Esophagus squamous epithelium (tissue), 5 donors: ENCODE results near the gene IFT25. TPM values are rescaled to one million over a fixed set of nuclear protein-coding genes. Genes with fewer than 3 reads are reported as not detected.

Experiments
- DNase-seq: peaks from one replicate; lab custom pipeline; 2025; lab: John Stamatoyannopoulos, UW
- H3K27ac ChIP-seq, 4 donors: fragments of 200-600 bp; sonication (generic); one replicate each; pipeline ENCODE4 v1.5.1; 2016 to 2019; ENCODE audit warnings: mild to moderate bottlenecking in 1 of 4
- H3K27me3 ChIP-seq, 4 donors: fragments of 200-600 bp; sonication (generic); 1 replicate in 3 of 4; 2 replicates in 1 of 4; pipeline versions ENCODE4 v1.5.1 to v1.6.0; 2017 to 2021; ENCODE audit warnings: antibody characterized with exemption in 1 of 4
- H3K36me3 ChIP-seq, 3 donors: fragments of 200-600 bp; sonication (generic); one replicate each; pipeline ENCODE4 v1.5.1; 2016 to 2019
- H3K4me1 ChIP-seq, 3 donors: fragments of 200-600 bp; sonication (generic); one replicate each; pipeline ENCODE4 v1.5.1; 2017 to 2019
- H3K4me3 ChIP-seq, 4 donors: fragments of 200-600 bp; sonication (generic); 1 replicate in 3 of 4; 2 replicates in 1 of 4; pipeline ENCODE4 v1.5.1; 2016 to 2019; ENCODE audit warnings: mild to moderate bottlenecking in 2 of 4, moderate library complexity in 1 of 4
- H3K9me3 ChIP-seq, 3 donors: fragments of 200-600 bp; sonication (generic); one replicate each; pipeline ENCODE4 v1.5.1; 2016 to 2019
- POLR2A ChIP-seq, 4 donors: fragments of 450-650 bp; IDR thresholded peaks; one replicate each; pipeline ENCODE4 v1.6.1; 2017; ENCODE audit warnings: antibody characterized with exemption in 4 of 4, mild to moderate bottlenecking in 4 of 4, moderate library complexity in 3 of 4
- WGBS, 2 donors: methylation state at CpG; one replicate each; pipeline ENCODE4 v1.1.5; 2018; 5-methylcytosine and 5-hydroxymethylcytosine counted together
- intact Hi-C: fragments of 100-400 bp; cut with DNase I; formaldehyde crosslinking; loops from one replicate; pipeline ENCODE4 v1.15.0; 2022
- total RNA-seq, 4 donors: library from RNA; depleted of rRNA; stranded (reverse); fragments of >200 nt; gene quantifications; one replicate each; pipeline ENCODE4 v1.1.0, GENCODE V29; 2016
- TF ChIP-seq, protein P1 (sequence below), 6 experiments: fragments of 450-650 bp in 4 of 6; fragments of 200-600 bp in 2 of 6; sonication (generic) in 2 of 6; IDR thresholded peaks; one replicate each; pipeline ENCODE4 v1.5.1; 2016 to 2019; ENCODE audit warnings: antibody characterized with exemption in 6 of 6, mild to moderate bottlenecking in 4 of 6, moderate library complexity in 4 of 6
- donor health status: DM: yes; HTN: yes; CAD: no.

Gene IFT25
- total RNA-seq, 4 donors from 2014 or later: 11.7 to 24.6 (median 17.1) TPM

DNA sequence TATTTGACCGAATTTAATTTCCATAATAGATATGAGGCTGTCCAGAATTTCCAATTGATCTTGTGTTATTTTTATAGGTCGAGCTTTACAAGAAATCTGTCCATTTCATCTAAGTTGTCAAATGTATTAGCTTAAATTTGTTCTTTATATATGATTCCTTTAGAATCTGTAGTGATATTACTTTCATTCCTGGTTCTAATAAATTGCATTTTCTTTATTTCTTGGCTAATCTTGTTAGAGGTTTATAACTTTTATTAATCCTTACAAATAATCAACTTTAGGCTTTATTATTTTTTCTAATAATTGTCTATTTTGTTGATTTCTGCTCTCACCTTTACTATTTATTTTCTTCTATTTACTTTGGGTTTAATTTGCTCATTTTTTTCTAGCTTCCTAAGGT, 14.0 kb downstream of the IFT25 start:
- H3K4me1 ChIP-seq: no peaks in the 10 kb centered on the region
- intact Hi-C loops: no loop called here
- no peaks in the 10 kb centered on the region for H3K27me3 ChIP-seq
- H3K4me3 ChIP-seq: no peak overlapping the region
- DNase-seq: no peak
- peaks cover 0 to 16% (median 0%) of the 10 kb centered on the region in 3 donors for H3K9me3 ChIP-seq
- peaks cover 0 to 72% (median 5%) of the 10 kb centered on the region in 3 donors for H3K36me3 ChIP-seq
- TF ChIP-seq, protein P1, sequence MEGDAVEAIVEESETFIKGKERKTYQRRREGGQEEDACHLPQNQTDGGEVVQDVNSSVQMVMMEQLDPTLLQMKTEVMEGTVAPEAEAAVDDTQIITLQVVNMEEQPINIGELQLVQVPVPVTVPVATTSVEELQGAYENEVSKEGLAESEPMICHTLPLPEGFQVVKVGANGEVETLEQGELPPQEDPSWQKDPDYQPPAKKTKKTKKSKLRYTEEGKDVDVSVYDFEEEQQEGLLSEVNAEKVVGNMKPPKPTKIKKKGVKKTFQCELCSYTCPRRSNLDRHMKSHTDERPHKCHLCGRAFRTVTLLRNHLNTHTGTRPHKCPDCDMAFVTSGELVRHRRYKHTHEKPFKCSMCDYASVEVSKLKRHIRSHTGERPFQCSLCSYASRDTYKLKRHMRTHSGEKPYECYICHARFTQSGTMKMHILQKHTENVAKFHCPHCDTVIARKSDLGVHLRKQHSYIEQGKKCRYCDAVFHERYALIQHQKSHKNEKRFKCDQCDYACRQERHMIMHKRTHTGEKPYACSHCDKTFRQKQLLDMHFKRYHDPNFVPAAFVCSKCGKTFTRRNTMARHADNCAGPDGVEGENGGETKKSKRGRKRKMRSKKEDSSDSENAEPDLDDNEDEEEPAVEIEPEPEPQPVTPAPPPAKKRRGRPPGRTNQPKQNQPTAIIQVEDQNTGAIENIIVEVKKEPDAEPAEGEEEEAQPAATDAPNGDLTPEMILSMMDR (IDR thresholded peaks at IDR 0.05): no peak
- TF ChIP-seq POLR2A (IDR thresholded peaks at IDR 0.05): no peak
- no peak overlapping the region for H3K27ac ChIP-seq
- WGBS, 2 donors: 94 to 100% methylated on average over 2 of the region's 2 CpGs

DNA sequence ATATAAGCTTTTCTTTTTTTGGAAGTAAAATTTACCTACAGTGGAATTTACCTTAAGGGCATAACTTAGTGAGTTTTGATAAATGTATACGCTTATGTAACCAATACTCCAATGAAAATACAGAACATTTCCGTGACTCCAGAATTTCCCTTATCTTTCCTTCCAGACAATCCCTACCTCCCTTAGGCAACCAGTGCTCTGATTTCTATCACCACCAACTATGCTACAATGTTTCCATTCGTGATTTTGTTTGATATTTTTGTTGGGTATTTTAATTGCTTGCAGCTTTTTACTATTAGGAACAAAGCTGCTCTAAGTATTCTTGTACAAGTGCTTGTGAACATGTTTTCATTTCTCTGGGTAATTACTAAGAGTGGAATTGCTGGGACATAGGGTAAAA, 14.6 kb downstream of the IFT25 start:
- no peak for DNase-seq
- Histone ChIP-seq H3K27ac (no peak overlapping the region), H3K36me3 (peaks cover 0 to 72% (median 5%) of the 10 kb centered on the region in 3 donors), H3K4me1 (no peaks in the 10 kb centered on the region), H3K4me3 (no peak overlapping the region), H3K9me3 (peaks cover 0 to 16% (median 0%) of the 10 kb centered on the region in 3 donors), H3K27me3 (no peaks in the 10 kb centered on the region)
- intact Hi-C loops: no loop called here
- TF ChIP-seq, protein P1 (IDR thresholded peaks at IDR 0.05): no peak
- TF ChIP-seq POLR2A (IDR thresholded peaks at IDR 0.05): no peak
- WGBS, 2 donors: 85 to 91% methylated on average over 3 of the region's 3 CpGs

DNA sequence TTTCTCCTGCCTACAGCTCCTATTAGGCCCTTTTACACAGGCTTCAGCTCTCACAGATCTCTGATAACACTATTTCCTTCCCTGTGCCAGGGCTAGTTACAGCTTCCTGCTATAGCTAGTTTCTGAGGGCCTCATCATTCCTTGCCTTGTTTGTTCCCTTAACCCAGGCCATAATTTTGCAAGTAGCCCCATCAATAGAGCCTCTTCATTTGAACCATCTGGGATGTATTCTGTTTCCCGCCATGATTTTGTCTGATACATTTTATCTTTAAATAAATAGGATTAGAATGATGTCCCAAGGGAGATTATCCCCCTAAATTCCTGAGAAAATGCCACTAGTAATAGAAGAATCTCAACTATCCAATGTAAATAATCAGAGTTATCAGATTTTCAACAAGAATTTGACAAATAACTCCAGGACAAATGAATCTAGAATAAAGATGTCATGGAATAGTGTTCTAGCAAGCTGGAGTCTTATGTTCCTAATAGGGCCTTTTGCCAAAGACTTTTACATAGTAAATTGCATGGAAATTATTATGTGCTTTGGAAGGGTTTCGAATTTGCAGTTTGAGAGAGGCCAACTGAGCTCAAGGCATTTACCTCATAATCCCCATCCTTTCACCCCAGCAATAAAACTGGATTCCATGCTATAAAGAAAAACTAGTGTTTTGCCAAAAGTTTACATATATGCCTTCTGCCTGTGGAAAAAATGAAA, 16.1 kb downstream of the IFT25 start:
- no peaks in the 10 kb centered on the region for H3K4me1 ChIP-seq
- no peak overlapping the region for H3K4me3 ChIP-seq
- no peaks in the 10 kb centered on the region for H3K27me3 ChIP-seq
- H3K9me3 ChIP-seq: peaks cover 0 to 10% (median 0%) of the 10 kb centered on the region in 3 donors
- intact Hi-C loops: no loop called here
- no peak for TF ChIP-seq POLR2A (IDR thresholded peaks at IDR 0.05)
- TF ChIP-seq, protein P1 (IDR thresholded peaks at IDR 0.05): no peak
- no peak overlapping the region for H3K27ac ChIP-seq
- no peak for DNase-seq
- peaks cover 0 to 71% (median 5%) of the 10 kb centered on the region in 3 donors for H3K36me3 ChIP-seq
- WGBS, 2 donors: 77 to 81% methylated on average over 2 of the region's 2 CpGs

DNA sequence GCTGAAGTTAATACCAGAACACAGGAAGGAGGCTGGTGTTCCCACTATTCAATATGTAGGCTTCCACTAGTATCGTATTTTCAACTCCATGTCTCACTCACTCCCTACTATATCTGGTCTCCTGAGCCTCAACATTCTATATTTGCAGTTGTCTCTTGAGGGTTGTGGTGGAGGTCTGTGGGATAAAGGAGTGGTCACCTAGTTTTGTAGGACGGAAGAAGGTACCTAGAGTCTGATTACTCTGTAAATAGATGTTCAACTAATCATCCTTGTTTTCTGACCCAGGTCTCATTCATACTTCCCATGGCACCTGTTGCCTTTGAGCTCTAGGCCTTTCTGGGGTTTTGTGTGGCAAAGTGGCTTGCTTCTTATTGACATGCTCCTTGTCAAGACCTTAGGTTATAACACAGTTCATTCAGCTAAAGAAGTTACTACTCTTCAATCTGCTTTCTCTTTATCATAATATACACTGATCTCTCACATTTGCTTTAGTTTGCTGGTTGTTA, 18.1 kb downstream of the IFT25 start:
- no peak overlapping the region for H3K27ac ChIP-seq
- WGBS, 2 donors: 91 to 98% methylated on average over 2 of the region's 2 CpGs
- H3K36me3 ChIP-seq: peaks cover 0 to 75% (median 5%) of the 10 kb centered on the region in 3 donors
- intact Hi-C loops: no loop called here
- no peaks in the 10 kb centered on the region for H3K4me1 ChIP-seq
- no peak for DNase-seq
- no peaks in the 10 kb centered on the region for H3K27me3 ChIP-seq
- TF ChIP-seq, protein P1 (IDR thresholded peaks at IDR 0.05): no peak
- TF ChIP-seq POLR2A (IDR thresholded peaks at IDR 0.05): no peak
- H3K4me3 ChIP-seq: no peak overlapping the region
- peaks cover 0 to 4% (median 0%) of the 10 kb centered on the region in 3 donors for H3K9me3 ChIP-seq

DNA sequence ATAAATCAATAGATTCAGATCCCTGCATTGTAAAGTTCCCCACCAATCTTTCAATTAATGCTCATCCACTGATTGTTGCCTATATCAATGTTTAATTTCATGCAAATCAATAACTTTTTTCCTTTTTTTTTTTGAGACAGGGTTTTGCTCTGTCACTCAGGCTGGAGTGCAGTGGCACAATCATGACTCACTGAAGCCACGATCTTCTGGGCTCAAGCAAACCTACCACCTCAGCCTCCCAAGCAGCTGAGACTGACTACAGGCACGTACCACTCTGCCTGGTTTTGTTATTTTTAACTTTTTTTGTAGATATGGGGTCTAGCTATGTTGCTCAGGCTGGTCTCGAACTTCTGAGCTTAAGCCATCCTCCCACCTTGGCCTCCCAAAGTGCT, 25.8 kb downstream of the IFT25 start:
- no peak for DNase-seq
- H3K27me3 ChIP-seq: no peaks in the 10 kb centered on the region
- H3K9me3 ChIP-seq: no peaks in the 10 kb centered on the region
- H3K4me3 ChIP-seq: no peak overlapping the region
- peaks cover 0 to 77% (median 12%) of the 10 kb centered on the region in 3 donors for H3K36me3 ChIP-seq
- 71 to 73% methylated on average over 3 of the region's 3 CpGs for WGBS, 2 donors
- H3K27ac ChIP-seq: no peak overlapping the region
- H3K4me1 ChIP-seq: peaks cover 0 to 10% (median 0%) of the 10 kb centered on the region in 3 donors
- intact Hi-C loops: no loop called here
- no peak for TF ChIP-seq POLR2A (IDR thresholded peaks at IDR 0.05)
- TF ChIP-seq, protein P1 (IDR thresholded peaks at IDR 0.05): no peak
